AG04450 (cell line): Measurements from ENCODE around the gene SPTBN5. TPM values are rescaled to one million over a fixed set of nuclear protein-coding genes. Genes with fewer than 3 reads are reported as not detected.

Experiments
- CTCF ChIA-PET: fragments of 300-600, 350-600 bp; formaldehyde crosslinking; extraction: SDS; loops from one replicate; lab custom pipeline; 2022; ENCODE audit warnings: antibody characterized with exemption, inconsistent platforms; lab: Charles Lee
- POLR2A ChIA-PET: fragments of 350-600 bp; formaldehyde crosslinking; extraction: SDS; loops from one replicate; lab custom pipeline; 2021; ENCODE audit warnings: antibody characterized with exemption, inconsistent platforms; lab: Yijun Ruan, JAX
- DNase-seq: peaks from one replicate; pipeline ENCODE4 v3.0.0-alpha.2; 2011; ENCODE audit warnings: low read depth, low spot score
- H3K27ac ChIP-seq: one replicate; pipeline ENCODE4 v1.5.1; 2012; ENCODE audit warnings: low read depth, low read length, control low read depth
- H3K27me3 ChIP-seq: one replicate; pipeline ENCODE4 v1.6.0; 2012; ENCODE audit warnings: low read length; ENCODE audit not compliant: control insufficient read depth, insufficient read depth
- H3K4me3 ChIP-seq: 2 replicates; pipeline ENCODE4 v1.5.1; 2011; ENCODE audit warnings: mild to moderate bottlenecking, low read depth, low read length, control low read depth
- H3K9me3 ChIP-seq: 2 replicates; pipeline ENCODE4 v1.5.1; 2012; ENCODE audit warnings: low read length; ENCODE audit not compliant: control insufficient read depth, insufficient read depth
- CTCF ChIP-seq: IDR thresholded peaks from 2 replicates; pipeline ENCODE4 v1.5.1; 2011; ENCODE audit warnings: low read depth, low read length, control low read depth, inconsistent platforms
- polyA plus RNA-seq: library from polyadenylated mRNA; depleted of rRNA; stranded (reverse); fragments of >200 nt; gene quantifications from 2 replicates; pipeline ENCODE4 v1.2.3, GENCODE V29; 2011

Gene SPTBN5
- polyA plus RNA-seq, 1 experiment: 0.14 TPM

- no peak for TF ChIP-seq CTCF
- Histone ChIP-seq H3K9me3 (no peaks in the 10 kb centered on the region), H3K27ac (no peak overlapping the region), H3K4me3 (no peak overlapping the region), H3K27me3 (no peaks in the 10 kb centered on the region)
- CTCF ChIA-PET: no interaction called here
- POLR2A ChIA-PET: no interaction called here
- DNase-seq: no peak
These were observed 19.4 kb upstream of the SPTBN5 start for GRCh38 chr15:41913256-41913655.

GRCh38 chr15:41911691-41912345, 18.0 kb upstream of the SPTBN5 start:
- POLR2A ChIA-PET: no interaction called here
- no peak for DNase-seq
- CTCF ChIA-PET: no interaction called here
- TF ChIP-seq CTCF: no peak
- Histone ChIP-seq H3K27ac (no peak overlapping the region), H3K9me3 (peaks cover 2% of the 10 kb centered on the region), H3K4me3 (no peak overlapping the region), H3K27me3 (no peaks in the 10 kb centered on the region)

- Histone ChIP-seq H3K4me3 (no peak overlapping the region), H3K27ac (no peak overlapping the region), H3K27me3 (no peaks in the 10 kb centered on the region), H3K9me3 (peaks cover 8% of the 10 kb centered on the region)
- ChIA-PET CTCF (interaction anchor here (0.7 to 1.0 kb wide), 2 partner anchors 8 to 127 kb away, joined by 3 read pairs; no protein-coding TSS in a partner anchor), POLR2A (no interaction called here)
- no peak for TF ChIP-seq CTCF
- DNase-seq: no peak
These were observed 15.0 kb upstream of the SPTBN5 start for GRCh38 chr15:41908736-41909461.

GRCh38 chr15:41907141-41907540, 13.3 kb upstream of the SPTBN5 start:
- ChIA-PET CTCF (no interaction called here), POLR2A (no interaction called here)
- Histone ChIP-seq H3K9me3 (peaks cover 8% of the 10 kb centered on the region), H3K27ac (no peak overlapping the region), H3K27me3 (no peaks in the 10 kb centered on the region), H3K4me3 (no peak overlapping the region)
- no peak for TF ChIP-seq CTCF
- DNase-seq: no peak

GRCh38 chr15:41906608-41907007, 12.8 kb upstream of the SPTBN5 start:
- Histone ChIP-seq H3K9me3 (peaks cover 8% of the 10 kb centered on the region), H3K27ac (no peak overlapping the region), H3K4me3 (no peak overlapping the region), H3K27me3 (no peaks in the 10 kb centered on the region)
- CTCF ChIA-PET: no interaction called here
- DNase-seq: no peak
- POLR2A ChIA-PET: no interaction called here
- TF ChIP-seq CTCF: no peak
